NCI-H2171 (cell line): Measurements from ENCODE around the gene PIP4K2A.
"Not testable (repeated sequence)": the region's sequence is repeated elsewhere in the genome, so short reads cannot be mapped to it uniquely, and the experiment has no call there.

Source experiments
- DNase-seq: peaks from one replicate; lab custom pipeline; 2025; lab: John Stamatoyannopoulos, UW

The PIP4K2A gene

GRCh38 chr10:22693860-22694259, 20.5 kb downstream of the PIP4K2A start:
- no peak for DNase-seq

GRCh38 chr10:22693371-22693784, 21.0 kb downstream of the PIP4K2A start:
- DNase-seq, result no peak

DNA sequence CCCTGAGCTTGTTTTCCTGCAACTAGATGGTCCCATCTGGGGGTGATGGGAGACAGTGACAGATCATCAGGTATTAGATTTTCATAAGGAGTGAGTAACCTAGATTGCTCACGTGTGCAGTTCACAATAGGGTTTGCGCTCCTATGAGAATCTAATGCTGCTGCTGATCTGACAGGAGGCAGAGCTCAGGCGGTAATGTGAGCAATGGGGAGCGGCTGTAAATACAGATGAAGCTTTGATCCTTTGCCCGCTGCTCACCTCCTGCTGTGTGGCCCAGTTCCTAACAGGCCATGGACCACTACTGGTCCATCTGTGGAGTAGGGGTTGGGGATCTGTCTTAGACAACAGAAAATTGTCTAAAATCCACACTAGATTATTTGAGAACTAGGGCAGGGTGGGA, 22.3 kb downstream of the PIP4K2A start:
- DNase-seq, result not testable (repeated sequence)

GRCh38 chr10:22690614-22691431, 23.6 kb downstream of the PIP4K2A start:
- no peak for DNase-seq

DNA sequence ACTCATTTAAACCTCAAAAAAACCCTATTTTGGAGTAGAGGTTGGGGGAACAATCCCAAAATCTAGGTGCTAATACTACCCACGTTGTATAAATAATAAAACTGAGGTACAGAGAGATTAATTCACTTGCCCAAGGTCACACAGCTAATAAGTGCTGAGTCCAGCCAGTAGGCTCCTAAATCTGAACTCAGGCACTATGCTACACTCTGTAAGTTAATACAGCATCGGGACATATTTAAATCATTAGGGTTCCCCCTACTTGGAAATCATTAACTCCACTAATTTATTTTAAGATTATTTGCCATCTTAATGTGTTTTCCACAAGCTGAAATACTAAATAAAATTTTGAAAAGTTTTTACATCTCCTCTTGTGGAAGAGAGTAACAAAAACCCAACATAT, 24.2 kb downstream of the PIP4K2A start:
- no peak for DNase-seq

DNA sequence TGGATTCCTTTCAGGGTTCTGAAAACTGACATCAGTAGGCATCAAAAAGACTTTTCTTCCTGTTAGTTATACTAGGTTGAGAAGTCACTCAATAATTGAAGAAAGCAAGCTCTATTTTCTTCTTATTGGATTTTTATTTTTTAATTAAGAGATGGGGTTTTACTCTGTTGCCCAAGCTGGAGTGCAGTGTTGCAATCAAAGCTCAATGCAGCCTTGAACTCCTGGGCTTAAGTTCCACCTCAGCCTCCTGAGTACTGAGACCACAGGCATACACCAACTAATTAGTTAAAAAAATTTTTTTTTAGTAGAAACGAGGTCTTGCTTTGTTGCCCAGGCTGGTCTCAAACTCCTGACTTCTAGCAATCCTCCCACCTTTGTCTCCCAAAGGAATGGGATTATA, 28.0 kb downstream of the PIP4K2A start:
- DNase-seq, result no peak

- no peak for DNase-seq
Observed at GRCh38 chr10:22685926-22686325, 28.5 kb downstream of the PIP4K2A start.

GRCh38 chr10:22684699-22685098, 29.7 kb downstream of the PIP4K2A start:
- DNase-seq, result no peak

- no peak for DNase-seq
Observed at GRCh38 chr10:22683140-22683389, 31.3 kb downstream of the PIP4K2A start.

DNA sequence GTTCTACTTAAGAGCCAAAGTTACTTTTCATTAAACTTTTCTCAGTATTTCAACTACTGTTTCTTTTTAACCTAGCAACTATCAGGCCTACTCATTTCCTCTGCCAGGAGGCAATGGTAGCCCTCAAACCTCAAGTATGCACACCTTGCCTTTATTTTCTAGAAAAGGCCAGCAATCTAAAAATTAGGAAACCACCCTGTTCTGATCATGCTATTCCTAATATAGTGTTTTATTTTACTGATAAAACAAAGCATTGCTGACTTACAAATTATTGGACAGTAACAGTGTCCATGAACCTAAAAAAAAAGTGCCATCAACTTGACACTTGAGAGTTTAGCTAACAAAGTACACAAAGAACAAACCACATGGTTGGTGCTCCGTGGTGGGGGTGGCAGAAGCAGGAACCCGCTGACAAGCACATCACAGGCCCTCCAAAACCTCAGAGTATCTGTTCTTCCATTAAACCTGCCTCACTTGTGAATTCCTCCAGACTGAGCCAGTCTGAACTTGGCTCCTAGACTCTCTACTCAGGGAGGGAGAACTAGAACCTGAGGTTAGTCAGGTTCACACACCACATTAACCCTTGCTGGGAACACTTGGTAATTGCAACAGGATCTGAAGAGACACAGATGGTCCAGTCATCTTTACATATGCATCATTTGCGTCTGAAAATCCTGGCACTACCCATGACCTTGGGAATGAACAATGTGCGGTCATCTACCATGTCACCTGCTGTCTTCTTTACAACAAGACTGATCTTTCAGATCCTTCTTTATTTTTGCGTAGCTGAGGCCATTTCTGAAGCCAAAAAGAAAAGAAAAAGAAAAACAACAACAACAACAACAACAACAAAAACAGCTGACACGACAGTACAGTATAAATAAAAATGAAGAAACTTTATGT, 31.9 kb downstream of the PIP4K2A start:
- DNase-seq, result no peak

DNA sequence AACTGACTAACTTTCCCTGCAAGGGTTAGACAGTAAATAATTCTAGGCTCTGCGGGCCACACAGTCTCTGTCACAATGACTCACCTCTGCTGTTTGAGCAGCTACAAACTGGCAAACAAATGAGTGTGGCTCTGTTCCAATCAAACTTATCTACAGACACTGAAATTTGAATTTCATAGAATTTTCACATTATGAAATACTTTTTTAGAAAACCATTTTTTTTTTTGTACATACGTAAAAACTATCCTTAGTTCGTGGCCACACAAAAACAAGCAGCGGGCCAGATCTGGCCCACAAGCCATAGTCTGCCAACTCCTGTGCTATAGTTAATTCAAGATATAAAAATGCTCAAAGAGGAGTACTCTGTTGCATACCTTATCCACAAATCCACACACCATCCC, 32.6 kb downstream of the PIP4K2A start:
- DNase-seq, result no peak

GRCh38 chr10:22681301-22681700, 33.1 kb downstream of the PIP4K2A start:
- DNase-seq, result no peak

GRCh38 chr10:22679608-22680007, 34.8 kb downstream of the PIP4K2A start:
- DNase-seq, result no peak

DNA sequence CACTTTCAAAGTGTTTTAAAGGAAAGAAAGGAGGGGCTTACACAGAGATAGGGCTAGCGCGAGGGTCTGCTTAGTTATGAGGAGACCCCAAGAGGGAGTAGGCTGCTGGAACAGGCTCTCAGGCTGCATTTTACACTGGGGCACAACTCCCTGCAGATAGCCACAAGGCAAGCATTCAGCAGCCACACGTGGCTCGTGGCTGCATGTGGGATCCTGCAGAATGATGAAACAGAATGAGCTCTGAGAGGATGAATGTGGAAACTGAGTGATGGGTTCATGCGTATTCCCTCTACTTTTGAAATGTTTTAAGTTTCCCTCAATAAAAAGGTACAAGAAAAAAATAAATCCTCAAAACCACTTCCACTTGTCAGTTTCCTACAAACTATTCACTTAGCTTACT, 37.0 kb downstream of the PIP4K2A start:
- no peak for DNase-seq

- no peak for DNase-seq
Observed at GRCh38 chr10:22676435-22676834, 37.9 kb downstream of the PIP4K2A start.

GRCh38 chr10:22674573-22674930, 39.8 kb downstream of the PIP4K2A start:
- DNase-seq, result no peak

DNA sequence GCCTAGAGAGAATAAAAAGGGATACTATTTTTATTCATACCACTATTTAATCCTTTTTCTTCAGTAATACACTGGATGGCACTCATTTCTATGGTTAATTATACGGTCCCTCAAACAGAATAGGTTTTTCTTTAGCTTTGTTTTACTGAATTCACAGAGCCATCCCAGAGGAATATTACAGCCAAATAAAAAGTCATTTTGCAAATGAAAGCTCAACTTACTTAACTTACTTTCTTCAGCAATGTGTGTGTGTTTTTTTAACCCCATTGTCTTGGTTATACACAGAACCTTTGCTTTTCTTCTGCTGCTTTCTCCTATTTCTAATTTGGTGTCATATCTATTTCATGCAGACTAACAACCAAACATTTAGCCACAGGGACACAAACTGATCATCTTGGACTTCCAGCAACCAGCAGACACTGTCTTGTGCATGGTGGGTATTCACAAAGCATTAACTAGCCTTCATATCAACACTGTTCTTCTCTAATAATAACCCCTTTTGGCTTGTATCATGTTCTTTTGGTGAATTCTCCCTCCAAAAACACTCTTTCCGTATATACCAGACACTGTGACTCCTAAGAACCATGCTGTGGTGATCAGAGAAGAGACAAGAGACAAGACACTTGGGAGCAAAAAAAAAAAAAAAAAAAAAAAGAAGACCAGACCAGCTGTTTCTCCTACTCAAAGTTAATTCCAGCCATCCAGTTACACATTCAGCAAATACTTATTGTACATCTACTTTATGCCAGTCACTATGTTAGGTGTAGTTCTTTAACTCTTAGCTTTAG, 40.4 kb downstream of the PIP4K2A start:
- DNase-seq, result no peak

GRCh38 chr10:22673091-22673392, 41.3 kb downstream of the PIP4K2A start:
- DNase-seq, result no peak

- no peak for DNase-seq
Observed at GRCh38 chr10:22672319-22673090, 41.9 kb downstream of the PIP4K2A start.

DNA sequence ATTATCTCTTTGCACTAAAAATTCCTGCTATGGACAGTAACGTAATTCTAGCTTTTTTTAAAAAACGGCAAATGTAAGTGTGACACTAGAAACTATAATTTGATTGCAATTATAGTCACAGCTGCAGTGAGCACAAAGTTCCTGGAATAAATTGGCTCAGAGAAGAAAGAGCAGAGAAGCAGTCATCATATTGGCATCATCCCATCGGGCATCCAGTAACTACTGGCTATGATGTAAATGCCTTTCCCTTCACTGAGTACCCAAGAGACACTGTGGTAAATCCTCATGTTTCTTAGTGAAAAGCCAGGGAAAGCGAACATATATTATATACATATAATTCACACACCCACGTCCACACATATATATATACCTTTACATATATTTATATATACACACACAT, 43.6 kb downstream of the PIP4K2A start:
- no peak for DNase-seq

GRCh38 chr10:22669163-22669711, 45.1 kb downstream of the PIP4K2A start:
- DNase-seq, result no peak

DNA sequence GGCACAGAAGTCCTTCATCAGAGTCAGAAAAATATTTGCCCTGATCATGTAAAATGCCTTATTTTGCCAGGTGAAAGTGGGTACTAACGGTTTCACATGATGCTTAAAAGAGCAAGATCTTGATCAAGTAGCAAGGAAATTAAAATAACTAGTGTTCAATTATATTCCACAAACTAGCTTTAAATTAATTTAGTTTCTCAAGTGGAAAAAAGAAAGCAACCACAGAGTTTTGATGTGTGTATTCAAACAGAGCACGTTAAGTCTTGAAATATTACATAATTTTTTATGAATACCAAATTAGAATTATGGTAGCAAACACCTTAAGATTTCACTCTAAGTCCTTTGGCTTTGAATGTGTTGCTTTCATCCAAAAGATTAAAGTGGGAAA, 47.3 kb downstream of the PIP4K2A start:
- DNase-seq, result no peak
